HepG2 (cell line): Measurements from ENCODE around the gene HOXD1. TPM values are rescaled to one million over a fixed set of nuclear protein-coding genes. Genes with fewer than 3 reads are reported as not detected.
A peak's percentile ranks its signal among the peaks of the same experiment; 100 is the strongest.

ENCODE experiments used
- ATF5 ChIP-seq: sonication (generic); formaldehyde crosslinking; IDR thresholded peaks from 2 replicates; pipeline ENCODE4 v1.4.0; 2020; ENCODE audit warnings: mild to moderate bottlenecking, low read depth, missing genetic modification reagents
- BATF2 ChIP-seq: sonication (generic); formaldehyde crosslinking; IDR thresholded peaks from 2 replicates; pipeline ENCODE4 v1.8.0; 2022; ENCODE audit warnings: mild to moderate bottlenecking, missing genetic modification reagents, moderate library complexity
- CENPBD1 ChIP-seq: sonication (generic); formaldehyde crosslinking; IDR thresholded peaks from 2 replicates; pipeline ENCODE4 v1.8.0; 2022; ENCODE audit warnings: missing genetic modification reagents, low read depth, mild to moderate bottlenecking, borderline replicate concordance
- EP300 ChIP-seq, 3 experiments: sonication (generic) in 1 of 3; formaldehyde crosslinking in 1 of 3; IDR thresholded peaks; 2 replicates each; pipeline versions ENCODE4 v1.5.1 to v1.6.1; 2011 to 2020; ENCODE audit warnings: low read depth in 2 of 3, low read length in 2 of 3, borderline replicate concordance in 1 of 3, improper control_type of control experiment in 1 of 3, mild to moderate bottlenecking in 1 of 3, missing genetic modification reagents in 1 of 3, moderate library complexity in 1 of 3
- FOXM1 ChIP-seq: sonication (generic); formaldehyde crosslinking; IDR thresholded peaks from 2 replicates; pipeline ENCODE4 v1.5.0; 2020; ENCODE audit warnings: missing genetic modification reagents
- HMGXB3 ChIP-seq: sonication (generic); formaldehyde crosslinking; IDR thresholded peaks from 2 replicates; pipeline ENCODE4 v1.4.0; 2020; ENCODE audit warnings: missing genetic modification reagents, borderline replicate concordance
- POLR2G ChIP-seq: fragments of 200-400 bp; formaldehyde crosslinking; IDR thresholded peaks from 2 replicates; pipeline ENCODE4 v1.6.1; 2018; ENCODE audit warnings: mild to moderate bottlenecking, low read depth, low read length, moderate library complexity
- RNF2 ChIP-seq: fragments of 450-650 bp; conservative IDR thresholded peaks from 2 replicates; pipeline ENCODE4 v1.6.1; 2016; ENCODE audit warnings: low read depth
- SNAI1 ChIP-seq: sonication (generic); formaldehyde crosslinking; IDR thresholded peaks from 2 replicates; pipeline ENCODE4 v1.5.0; 2020; ENCODE audit warnings: mild to moderate bottlenecking, missing genetic modification reagents, borderline replicate concordance
- SOX6 ChIP-seq, 2 experiments: fragments of 450-650 bp in 1 of 2; sonication (generic) in 1 of 2; formaldehyde crosslinking in 1 of 2; IDR thresholded peaks; 2 replicates each; pipeline versions ENCODE4 v1.4.0 to v1.6.1; 2017 to 2020; ENCODE audit warnings: antibody characterized with exemption in 1 of 2, mild to moderate bottlenecking in 1 of 2, missing genetic modification reagents in 1 of 2
- TBP ChIP-seq: sonication (generic); formaldehyde crosslinking; IDR thresholded peaks from 2 replicates; pipeline ENCODE4 v1.5.0; 2020; ENCODE audit warnings: missing genetic modification reagents
- ZBTB14 ChIP-seq: sonication (generic); formaldehyde crosslinking; IDR thresholded peaks from 2 replicates; pipeline ENCODE4 v1.4.0; 2020; ENCODE audit warnings: missing genetic modification reagents
- ZMYM2 ChIP-seq: sonication (generic); formaldehyde crosslinking; IDR thresholded peaks from 2 replicates; pipeline ENCODE4 v1.8.0; 2022; ENCODE audit warnings: mild to moderate bottlenecking, missing genetic modification reagents
- ZNF280B ChIP-seq: sonication (generic); formaldehyde crosslinking; IDR thresholded peaks from 2 replicates; pipeline ENCODE4 v1.5.0; 2020; ENCODE audit warnings: missing genetic modification reagents, mild to moderate bottlenecking, borderline replicate concordance
- ZNF337 ChIP-seq: sonication (generic); formaldehyde crosslinking; IDR thresholded peaks from 2 replicates; pipeline ENCODE4 v1.5.1; 2020; ENCODE audit warnings: missing genetic modification reagents, low read depth, mild to moderate bottlenecking, borderline replicate concordance
- ZNF768 ChIP-seq: sonication (generic); formaldehyde crosslinking; IDR thresholded peaks from 2 replicates; pipeline ENCODE4 v1.4.0; 2020; ENCODE audit warnings: missing genetic modification reagents
- ZNF792 ChIP-seq: IDR thresholded peaks from 2 replicates; pipeline ENCODE4 v1.6.1; 2016
- polyA plus RNA-seq, 8 experiments: library from polyadenylated mRNA; depleted of rRNA in 3 of 8; stranded (reverse) in 7 of 8; unstranded in 1 of 8; fragments of >200 nt; fragmentation: Illumina TruSeq in 4 of 8; extraction: Trizol in 4 of 8; gene quantifications; 2 replicates each; pipeline versions ENCODE4 v1.2.1 to v1.2.3, GENCODE V29; 2011 to 2016; ENCODE audit warnings: low read depth in 4 of 8, missing spikeins in 1 of 8, mixed read lengths in 1 of 8; ENCODE audit not compliant: insufficient read depth in 1 of 8
- total RNA-seq, 5 experiments: library from RNA; depleted of rRNA; stranded (reverse); fragments of >200 nt; fragmentation: Illumina TruSeq; extraction: Trizol; gene quantifications; 2 replicates each; pipeline ENCODE4 v1.2.3, GENCODE V29; 2016; ENCODE audit warnings: low read depth in 1 of 5

Gene HOXD1
- total and polyA plus RNA-seq, 2 of the 13 experiments (the other 11 are each of a cell fraction or from before 2014, with no cell fraction given), result 10.0 to 22.3 TPM

GRCh38 chr2:176187899-176188773 lies at the start of gene HOXD1 (continued):
- no peak for TF ChIP-seq HMGXB3 (CRISPR knock-in tag)
- TF ChIP-seq CENPBD1 (CRISPR knock-in tag), result no peak; the same call in 1 of the 2 replicates
- no peak for TF ChIP-seq TBP (CRISPR knock-in tag)
- peak; percentile 72 for TF ChIP-seq SNAI1
- no peak for TF ChIP-seq SOX6 (IDR thresholded peaks at IDR 0.05)
- no peak; the same call in 1 of the 2 replicates for TF ChIP-seq SOX6 (CRISPR knock-in tag; IDR thresholded peaks at IDR 0.05)
- no peak; the same call in 1 of the 2 replicates for TF ChIP-seq ATF5 (CRISPR knock-in tag)
- TF ChIP-seq POLR2G, result peak; percentile 82
- no peak for TF ChIP-seq FOXM1 (CRISPR knock-in tag)
- no peak for TF ChIP-seq ZMYM2 (CRISPR knock-in tag)
- no peak for TF ChIP-seq ZNF337 (CRISPR knock-in tag)
- no peak for TF ChIP-seq BATF2 (CRISPR knock-in tag)
- no peak for TF ChIP-seq ZBTB14
- peak; percentile 73; the same call in 1 of the 2 replicates for TF ChIP-seq RNF2
- peak; percentile 12; the same call in 1 of the 2 replicates for TF ChIP-seq ZNF768
- no peak; the same call in 1 of the 2 replicates for TF ChIP-seq ZNF280B (CRISPR knock-in tag)
- 0 out of 2 replicates have a peak, but pooled peaks have one; percentile 26 for TF ChIP-seq ZNF792
- TF ChIP-seq EP300 (IDR thresholded peaks at IDR 0.05; ENCODE audit: low read depth in 2 of 2, low read length in 2 of 2), result peak in 1 of 2 experiments; percentile 17; a peak in 1 of 4 replicates
- TF ChIP-seq EP300 (CRISPR knock-in tag; IDR thresholded peaks at IDR 0.05; ENCODE audit: borderline replicate concordance), result no peak
